ENCODE data around the gene GABBR2. TPM values are rescaled to one million over a fixed set of nuclear protein-coding genes. Genes with fewer than 3 reads are reported as not detected.
"Not testable (repeated sequence)": the region's sequence is repeated elsewhere in the genome, so short reads cannot be mapped to it uniquely, and the experiment has no call there.

The GABBR2 gene
- polyA plus RNA-seq, 4 donors = 0.09 to 1.4 (median 0.71) TPM; not detected in 1

DNA sequence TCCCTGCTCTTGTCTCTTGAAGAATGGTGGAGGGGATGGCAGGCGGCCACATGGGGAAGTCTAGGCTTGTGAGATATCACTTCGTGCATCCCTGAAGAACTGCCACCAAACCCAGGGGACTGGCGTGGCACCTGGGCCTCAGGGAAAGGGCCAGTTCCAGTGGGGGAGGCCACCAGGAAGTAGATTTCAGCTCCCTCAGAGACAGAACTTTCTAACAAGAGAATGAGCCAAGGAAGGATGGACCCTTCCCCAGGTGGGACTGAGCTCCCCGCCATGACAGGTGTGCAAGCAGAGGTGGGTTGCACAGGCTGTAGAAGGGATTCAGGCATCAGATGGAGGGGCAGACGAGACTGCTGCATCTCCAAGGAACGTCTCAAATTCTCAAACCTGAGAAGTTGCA, 193.9 kb downstream of the GABBR2 start:
- no peaks in the 10 kb centered on the region for H3K9me3 ChIP-seq (ENCODE audit: control insufficient read depth in 2 of 2, insufficient read depth in 1 of 2, low read depth in 1 of 2, low read length in 1 of 2)
- H3K27me3 ChIP-seq (ENCODE audit: control insufficient read depth in 3 of 3, insufficient read depth in 3 of 3, low read length in 3 of 3) = peaks cover 0 to 4% (median 0%) of the 10 kb centered on the region in 3 donors
- DNase-seq (no peak), FAIRE-seq (no peak)
- no peak overlapping the region for H3K27ac ChIP-seq (ENCODE audit: low read depth in 1 of 3, low read length in 2 of 3)
- H3K4me1 ChIP-seq (ENCODE audit: control insufficient read depth in 3 of 3, insufficient read depth in 2 of 3, low read depth in 1 of 3, low read length in 2 of 3) = no peaks in the 10 kb centered on the region
- H3K4me3 ChIP-seq (ENCODE audit: low read depth in 1 of 3, low read length in 3 of 3) = no peak overlapping the region
- H3K36me3 ChIP-seq (ENCODE audit: control insufficient read depth in 3 of 3, insufficient read depth in 2 of 3, low read depth in 1 of 3, low read length in 3 of 3) = no peaks in the 10 kb centered on the region
- 79 to 85% (median 79%) methylated on average over 6 of the region's 6 CpGs for WGBS, 3 donors

DNA sequence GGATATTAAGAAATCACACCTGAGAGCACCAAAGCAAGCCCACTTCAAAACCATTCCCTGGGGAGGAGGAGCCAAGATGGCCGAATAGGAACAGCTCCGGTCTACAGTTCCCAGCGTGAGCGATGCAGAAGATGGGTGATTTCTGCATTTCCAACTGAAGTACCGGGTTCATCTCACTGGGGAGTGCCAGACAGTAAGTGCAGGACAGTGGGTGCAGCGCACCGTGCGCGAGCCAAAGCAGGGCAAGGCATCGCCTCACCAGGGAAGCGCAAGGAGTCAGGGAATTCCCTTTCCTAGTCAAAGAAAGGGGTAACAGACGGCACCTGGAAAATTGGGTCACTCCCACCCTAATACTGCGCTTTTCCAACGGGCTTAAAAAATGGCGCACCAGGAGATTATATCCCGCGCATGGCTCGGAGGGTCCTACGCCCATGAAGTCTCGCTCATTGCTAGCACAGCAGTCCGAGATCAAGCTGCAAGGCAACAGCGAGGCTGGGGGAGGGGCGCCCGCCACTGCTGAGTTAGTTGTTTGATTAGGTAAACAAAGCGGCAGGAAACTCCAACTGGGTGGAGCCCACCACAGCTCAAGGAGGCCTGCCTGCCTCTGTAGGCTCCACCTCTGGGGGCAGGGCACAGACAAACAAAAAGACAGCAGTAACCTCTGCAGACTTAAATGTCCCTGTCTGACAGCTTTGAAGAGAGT, 200.4 kb downstream of the GABBR2 start:
- not testable (repeated sequence) for H3K9me3 ChIP-seq (ENCODE audit: control insufficient read depth in 2 of 2, insufficient read depth in 1 of 2, low read depth in 1 of 2, low read length in 1 of 2); DNase-seq; FAIRE-seq; H3K27me3 ChIP-seq (ENCODE audit: control insufficient read depth in 3 of 3, insufficient read depth in 3 of 3, low read length in 3 of 3); H3K4me1 ChIP-seq (ENCODE audit: control insufficient read depth in 3 of 3, insufficient read depth in 2 of 3, low read depth in 1 of 3, low read length in 2 of 3); H3K4me3 ChIP-seq (ENCODE audit: low read depth in 1 of 3, low read length in 3 of 3); H3K36me3 ChIP-seq (ENCODE audit: control insufficient read depth in 3 of 3, insufficient read depth in 2 of 3, low read depth in 1 of 3, low read length in 3 of 3); H3K27ac ChIP-seq (ENCODE audit: low read depth in 1 of 3, low read length in 2 of 3)
- 67 to 92% (median 84%) methylated on average over 23 to 25 of the region's 25 CpGs for WGBS, 3 donors

DNA sequence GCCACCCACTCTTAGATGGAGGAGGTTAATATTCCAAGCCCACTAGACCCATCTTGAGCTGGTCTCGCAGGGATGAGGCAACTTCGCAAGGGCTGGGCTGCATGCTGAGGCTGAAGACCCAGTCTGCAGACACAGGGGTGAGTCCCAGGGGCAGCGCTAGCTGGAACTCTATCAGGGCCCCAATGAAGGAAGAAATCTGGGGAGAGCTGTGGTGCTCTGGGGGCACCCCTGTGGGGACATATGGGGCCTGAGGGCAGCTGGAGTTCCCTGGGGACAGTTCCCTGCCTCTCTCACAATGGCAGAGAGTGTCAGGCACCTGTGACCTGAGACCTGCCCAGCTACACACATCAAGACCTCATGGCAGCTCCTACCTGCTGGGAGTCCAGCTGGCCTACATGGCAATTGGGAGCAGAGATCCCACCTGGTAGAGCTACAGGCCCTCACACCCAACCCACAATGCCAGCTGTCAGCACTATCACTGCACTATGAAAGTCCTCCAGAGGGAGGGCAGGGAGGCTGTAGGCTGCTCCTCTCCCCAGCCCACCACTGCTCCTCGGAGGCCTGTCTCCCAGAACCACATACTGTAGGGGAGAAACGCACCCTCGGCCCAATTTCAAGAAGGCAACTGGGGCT, 202.2 kb downstream of the GABBR2 start:
- DNase-seq (no peak), FAIRE-seq (no peak)
- no peak overlapping the region for H3K27ac ChIP-seq (ENCODE audit: low read depth in 1 of 3, low read length in 2 of 3)
- H3K4me1 ChIP-seq (ENCODE audit: control insufficient read depth in 3 of 3, insufficient read depth in 2 of 3, low read depth in 1 of 3, low read length in 2 of 3) = no peaks in the 10 kb centered on the region
- H3K4me3 ChIP-seq (ENCODE audit: low read depth in 1 of 3, low read length in 3 of 3) = no peak overlapping the region
- 87 to 92% (median 91%) methylated on average over 6 of the region's 6 CpGs for WGBS, 3 donors
- H3K27me3 ChIP-seq (ENCODE audit: control insufficient read depth in 3 of 3, insufficient read depth in 3 of 3, low read length in 3 of 3) = peaks cover 0 to 3% (median 0%) of the 10 kb centered on the region in 3 donors
- H3K36me3 ChIP-seq (ENCODE audit: control insufficient read depth in 3 of 3, insufficient read depth in 2 of 3, low read depth in 1 of 3, low read length in 3 of 3) = no peaks in the 10 kb centered on the region
- H3K9me3 ChIP-seq (ENCODE audit: control insufficient read depth in 2 of 2, insufficient read depth in 1 of 2, low read depth in 1 of 2, low read length in 1 of 2) = no peaks in the 10 kb centered on the region

DNA sequence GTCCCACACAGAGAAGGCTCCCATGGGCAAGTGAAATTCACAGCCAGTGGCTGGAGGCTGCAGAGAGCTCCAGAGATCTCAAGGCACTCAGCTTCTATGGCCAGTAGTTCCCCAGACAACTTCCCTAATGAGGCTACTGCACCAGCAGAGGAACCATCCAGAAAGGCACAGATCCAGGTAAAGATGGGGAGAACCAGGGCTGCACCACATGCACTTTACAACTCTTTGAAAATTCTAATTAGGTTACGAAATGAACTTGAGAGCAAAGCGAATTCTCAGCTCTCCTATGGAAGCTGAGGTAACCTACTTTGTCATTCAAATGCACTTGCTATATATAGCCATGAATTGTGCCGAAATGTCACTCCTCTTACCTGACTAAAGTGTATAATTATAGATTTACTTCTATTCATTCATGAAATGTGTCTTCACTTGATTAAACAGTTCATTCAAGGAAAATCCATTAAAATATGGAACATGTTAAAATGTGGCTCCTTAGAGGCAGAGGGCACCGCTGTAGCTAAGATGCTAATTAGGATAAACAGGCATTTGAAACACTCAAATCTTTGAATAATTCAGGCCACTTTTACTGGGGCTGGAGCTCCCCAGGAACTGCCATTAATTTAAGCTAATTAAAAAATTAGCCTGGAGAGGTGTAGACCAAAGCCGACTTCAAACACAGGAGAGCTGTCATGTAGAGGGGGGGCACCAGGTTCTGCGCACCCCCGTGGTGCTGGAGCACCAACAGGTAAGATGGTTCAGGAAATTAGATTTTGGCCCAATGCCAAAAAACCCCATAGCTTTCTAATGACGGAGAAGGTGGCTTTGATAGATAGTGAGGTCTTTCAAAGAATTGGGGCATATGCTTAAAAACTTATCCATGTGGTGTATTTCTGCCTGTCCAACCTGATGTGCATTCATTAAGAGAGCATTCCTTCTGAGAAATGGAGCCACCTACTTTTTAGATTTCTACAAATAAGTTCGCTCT, 204.1 kb downstream of the GABBR2 start:
- Histone ChIP-seq H3K27me3 (ENCODE audit: control insufficient read depth in 3 of 3, insufficient read depth in 3 of 3, low read length in 3 of 3) (peaks cover 0 to 3% (median 0%) of the 10 kb centered on the region in 3 donors), H3K27ac (ENCODE audit: low read depth in 1 of 3, low read length in 2 of 3) (no peak overlapping the region), H3K4me1 (ENCODE audit: control insufficient read depth in 3 of 3, insufficient read depth in 2 of 3, low read depth in 1 of 3, low read length in 2 of 3) (no peaks in the 10 kb centered on the region), H3K4me3 (ENCODE audit: low read depth in 1 of 3, low read length in 3 of 3) (no peak overlapping the region), H3K36me3 (ENCODE audit: control insufficient read depth in 3 of 3, insufficient read depth in 2 of 3, low read depth in 1 of 3, low read length in 3 of 3) (no peaks in the 10 kb centered on the region), H3K9me3 (ENCODE audit: control insufficient read depth in 2 of 2, insufficient read depth in 1 of 2, low read depth in 1 of 2, low read length in 1 of 2) (no peaks in the 10 kb centered on the region)
- DNase-seq = no peak
- FAIRE-seq = no peak
- 67 to 72% (median 68%) methylated on average over 9 of the region's 9 CpGs for WGBS, 3 donors

DNA sequence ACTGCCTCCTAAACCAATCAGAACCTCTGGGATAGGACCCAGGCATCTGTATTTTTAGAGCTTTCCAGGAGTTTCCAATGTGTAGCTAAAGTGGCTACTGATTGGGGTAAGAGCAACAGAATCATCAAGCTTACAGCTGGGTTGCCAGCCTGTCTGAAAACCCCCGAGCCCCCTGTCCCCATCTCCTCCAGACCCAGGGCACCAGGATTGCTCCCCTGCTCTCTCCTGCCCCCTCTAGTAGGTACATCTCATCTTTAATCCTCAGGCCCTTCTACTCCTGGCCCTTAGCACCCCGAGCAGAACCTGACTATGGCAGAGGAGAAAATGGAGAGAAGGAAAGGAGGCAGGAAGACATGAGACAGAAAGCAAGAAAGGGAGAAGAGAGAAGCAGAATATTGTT, 204.9 kb downstream of the GABBR2 start:
- 68 to 70% (median 69%) methylated on average over 2 of the region's 2 CpGs for WGBS, 3 donors
- Histone ChIP-seq H3K4me1 (ENCODE audit: control insufficient read depth in 3 of 3, insufficient read depth in 2 of 3, low read depth in 1 of 3, low read length in 2 of 3) (no peaks in the 10 kb centered on the region), H3K9me3 (ENCODE audit: control insufficient read depth in 2 of 2, insufficient read depth in 1 of 2, low read depth in 1 of 2, low read length in 1 of 2) (no peaks in the 10 kb centered on the region), H3K4me3 (ENCODE audit: low read depth in 1 of 3, low read length in 3 of 3) (no peak overlapping the region), H3K36me3 (ENCODE audit: control insufficient read depth in 3 of 3, insufficient read depth in 2 of 3, low read depth in 1 of 3, low read length in 3 of 3) (no peaks in the 10 kb centered on the region), H3K27ac (ENCODE audit: low read depth in 1 of 3, low read length in 2 of 3) (no peak overlapping the region), H3K27me3 (ENCODE audit: control insufficient read depth in 3 of 3, insufficient read depth in 3 of 3, low read length in 3 of 3) (peaks cover 0 to 3% (median 0%) of the 10 kb centered on the region in 3 donors)
- no peak for DNase-seq
- FAIRE-seq = no peak

DNA sequence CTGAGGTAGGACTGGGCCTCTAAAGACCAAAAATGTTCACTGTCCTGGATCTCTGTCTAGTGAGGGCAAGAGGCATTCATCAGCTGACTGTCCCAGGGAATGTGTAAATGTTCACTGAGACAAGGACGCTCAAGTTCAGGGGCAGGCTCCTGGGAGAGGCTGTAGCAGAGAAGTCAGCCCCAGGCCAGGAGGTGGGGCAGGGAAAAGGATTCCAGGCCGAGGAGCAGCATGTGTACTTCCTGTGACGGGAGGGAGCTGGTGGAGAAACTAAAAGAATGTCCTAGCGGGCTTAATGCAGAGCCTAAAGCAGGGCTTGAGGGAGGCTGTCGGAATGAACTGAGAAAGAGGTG, 205.8 kb downstream of the GABBR2 start:
- peaks cover 0 to 3% (median 0%) of the 10 kb centered on the region in 3 donors for H3K27me3 ChIP-seq (ENCODE audit: control insufficient read depth in 3 of 3, insufficient read depth in 3 of 3, low read length in 3 of 3)
- H3K4me1 ChIP-seq (ENCODE audit: control insufficient read depth in 3 of 3, insufficient read depth in 2 of 3, low read depth in 1 of 3, low read length in 2 of 3) = no peaks in the 10 kb centered on the region
- DNase-seq (peak in 1 of 2 donors; percentile 44), FAIRE-seq (no peak)
- WGBS, 3 donors = 56 to 79% (median 74%) methylated on average over 5 of the region's 5 CpGs
- no peaks in the 10 kb centered on the region for H3K36me3 ChIP-seq (ENCODE audit: control insufficient read depth in 3 of 3, insufficient read depth in 2 of 3, low read depth in 1 of 3, low read length in 3 of 3)
- no peak overlapping the region for H3K4me3 ChIP-seq (ENCODE audit: low read depth in 1 of 3, low read length in 3 of 3)
- no peaks in the 10 kb centered on the region for H3K9me3 ChIP-seq (ENCODE audit: control insufficient read depth in 2 of 2, insufficient read depth in 1 of 2, low read depth in 1 of 2, low read length in 1 of 2)
- no peak overlapping the region for H3K27ac ChIP-seq (ENCODE audit: low read depth in 1 of 3, low read length in 2 of 3)

DNA sequence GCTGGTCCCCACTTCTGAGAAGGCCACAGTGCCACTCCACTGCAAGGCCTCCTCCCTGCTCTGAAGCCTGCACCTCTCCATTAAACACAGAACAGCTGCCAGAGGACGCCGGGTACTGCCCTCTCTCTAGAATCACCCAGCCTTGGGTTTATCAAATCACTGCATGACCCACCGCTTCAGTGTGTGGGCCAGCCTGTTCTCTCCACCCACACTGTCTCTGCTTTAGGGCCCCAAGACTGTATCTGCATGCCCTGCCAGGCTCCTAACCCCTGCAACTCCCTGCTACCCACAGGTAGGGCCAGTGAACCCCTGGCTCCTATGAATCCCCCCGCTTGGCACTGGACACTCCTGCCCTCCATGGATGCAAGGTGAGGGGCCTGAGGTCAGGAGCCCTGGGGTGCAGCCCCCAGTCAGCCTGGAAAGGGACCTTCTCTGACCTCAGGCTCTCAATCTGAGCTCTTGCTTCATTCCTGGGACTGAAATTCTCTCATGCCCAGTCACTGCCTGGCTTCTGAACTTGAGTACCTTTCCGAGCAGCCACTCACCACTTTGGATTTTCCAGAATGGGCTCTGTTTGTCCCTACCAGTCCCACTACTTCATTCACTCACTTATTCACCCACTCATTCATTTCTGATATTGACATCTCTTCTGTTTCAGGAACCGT, 206.3 kb downstream of the GABBR2 start:
- WGBS, 3 donors = 77 to 89% (median 80%) methylated on average over 6 of the region's 6 CpGs
- FAIRE-seq (no peak), DNase-seq (no peak)
- Histone ChIP-seq H3K27me3 (ENCODE audit: control insufficient read depth in 3 of 3, insufficient read depth in 3 of 3, low read length in 3 of 3) (peaks cover 0 to 3% (median 0%) of the 10 kb centered on the region in 3 donors), H3K4me1 (ENCODE audit: control insufficient read depth in 3 of 3, insufficient read depth in 2 of 3, low read depth in 1 of 3, low read length in 2 of 3) (no peaks in the 10 kb centered on the region), H3K36me3 (ENCODE audit: control insufficient read depth in 3 of 3, insufficient read depth in 2 of 3, low read depth in 1 of 3, low read length in 3 of 3) (no peaks in the 10 kb centered on the region), H3K9me3 (ENCODE audit: control insufficient read depth in 2 of 2, insufficient read depth in 1 of 2, low read depth in 1 of 2, low read length in 1 of 2) (no peaks in the 10 kb centered on the region), H3K4me3 (ENCODE audit: low read depth in 1 of 3, low read length in 3 of 3) (no peak overlapping the region), H3K27ac (ENCODE audit: low read depth in 1 of 3, low read length in 2 of 3) (no peak overlapping the region)

DNA sequence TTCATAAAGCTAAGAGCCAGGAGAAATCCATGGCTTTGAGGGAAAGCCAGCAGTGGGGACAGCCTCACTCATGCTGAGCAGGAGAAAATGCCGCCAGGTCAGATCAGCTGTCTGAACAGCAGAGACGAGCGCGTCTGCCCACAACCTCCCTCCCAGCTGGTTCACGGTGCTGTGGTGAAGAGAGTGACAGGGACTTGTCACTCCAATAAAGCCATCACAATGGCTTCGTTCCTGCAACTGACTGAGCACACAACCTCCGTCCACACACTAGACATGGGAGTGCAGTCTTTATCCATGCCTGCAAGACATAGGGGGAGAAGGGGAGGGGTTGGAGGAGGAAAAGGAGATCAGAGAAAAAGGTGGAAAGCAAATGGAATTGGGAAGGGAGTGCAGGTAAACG, 206.9 kb downstream of the GABBR2 start:
- Histone ChIP-seq H3K36me3 (ENCODE audit: control insufficient read depth in 3 of 3, insufficient read depth in 2 of 3, low read depth in 1 of 3, low read length in 3 of 3) (no peaks in the 10 kb centered on the region), H3K4me1 (ENCODE audit: control insufficient read depth in 3 of 3, insufficient read depth in 2 of 3, low read depth in 1 of 3, low read length in 2 of 3) (no peaks in the 10 kb centered on the region), H3K27me3 (ENCODE audit: control insufficient read depth in 3 of 3, insufficient read depth in 3 of 3, low read length in 3 of 3) (peaks cover 0 to 3% (median 0%) of the 10 kb centered on the region in 3 donors), H3K4me3 (ENCODE audit: low read depth in 1 of 3, low read length in 3 of 3) (no peak overlapping the region), H3K9me3 (ENCODE audit: control insufficient read depth in 2 of 2, insufficient read depth in 1 of 2, low read depth in 1 of 2, low read length in 1 of 2) (no peaks in the 10 kb centered on the region), H3K27ac (ENCODE audit: low read depth in 1 of 3, low read length in 2 of 3) (no peak overlapping the region)
- WGBS, 3 donors = 82 to 86% (median 83%) methylated on average over 8 of the region's 8 CpGs
- DNase-seq (no peak), FAIRE-seq (no peak)
